Heart right ventricle (tissue), 16 donors: Measurements from ENCODE around the gene NCKAP5L. TPM values are rescaled to one million over a fixed set of nuclear protein-coding genes. Genes with fewer than 3 reads are reported as not detected.

ENCODE experiments used
- ATAC-seq, 8 donors: fragments of 200-7000 bp; cut with Tn5 transposase; one replicate each; pipeline ENCODE4 v1.9.1; 2020; ENCODE audit warnings: mild to moderate bottlenecking in 8 of 8, moderate library complexity in 8 of 8, moderate number of reproducible peaks in 1 of 8
- DNase-seq, 2 donors: peaks; one replicate each; pipeline ENCODE4 v3.0.0-alpha.2; 2020
- H3K27ac ChIP-seq, 10 donors: fragments of 200-600 bp; sonication (generic) in 2 of 10; one replicate each; pipeline versions ENCODE4 v1.5.0 to v1.8.0; 2020 to 2022; ENCODE audit warnings: mild to moderate bottlenecking in 3 of 10
- H3K27me3 ChIP-seq, 7 donors: fragments of 200-600 bp; one replicate each; pipeline ENCODE4 v1.8.0; 2021 to 2022; ENCODE audit warnings: mild to moderate bottlenecking in 2 of 7
- H3K36me3 ChIP-seq, 9 donors: fragments of 200-600 bp; sonication (generic) in 1 of 9; one replicate each; pipeline versions ENCODE4 v1.5.0 to v1.8.0; 2020 to 2022; ENCODE audit warnings: mild to moderate bottlenecking in 2 of 9
- H3K4me1 ChIP-seq, 9 donors: fragments of 200-600 bp; sonication (generic) in 1 of 9; one replicate each; pipeline versions ENCODE4 v1.5.0 to v1.8.0; 2020 to 2022; ENCODE audit warnings: mild to moderate bottlenecking in 4 of 9
- H3K4me3 ChIP-seq, 10 donors: fragments of 200-600 bp; sonication (generic) in 2 of 10; one replicate each; pipeline versions ENCODE4 v1.5.0 to v1.8.0; 2020 to 2022; ENCODE audit warnings: mild to moderate bottlenecking in 7 of 10, moderate library complexity in 2 of 10
- H3K9me3 ChIP-seq, 11 donors: fragments of 200-600 bp in 10 of 11; sonication (generic) in 2 of 11; one replicate each; pipeline versions ENCODE4 v1.5.0 to v1.8.0; 2013 to 2022; ENCODE audit warnings: mild to moderate bottlenecking in 2 of 11, control low read depth in 1 of 11, moderate library complexity in 1 of 11
- WGBS, 2 donors: extraction: QIAGEN DNeasy Blood & Tissue Kit; methylation state at CpG; one replicate each; pipeline ENCODE4 v1.1.7; 2013; ENCODE audit warnings: inconsistent platforms in 1 of 2; 5-methylcytosine and 5-hydroxymethylcytosine counted together
- intact Hi-C, 10 donors: fragments of 100-400 bp; cut with DNase I; formaldehyde crosslinking; loops; one replicate each; pipeline versions ENCODE4 v1.11.1 to v1.14.2; 2022
- polyA plus RNA-seq, 2 donors: library from polyadenylated mRNA; stranded (reverse); fragments of 200-250 nt; gene quantifications; one replicate each; pipeline ENCODE4 v1.2.3, GENCODE V29; 2013
- total RNA-seq, 10 donors: library from RNA; stranded (reverse); fragmentation: NEBNext Ultra II Directional in 3 of 10; extraction: Animal tissue kit (Norgen Biotek cat#: 25700) in 3 of 10; gene quantifications; one replicate each; pipeline versions ENCODE4 v1.2.1 to v1.2.4, GENCODE V29; 2021 to 2023
- TF ChIP-seq, protein P1 (sequence below), 9 donors: fragments of 200-600 bp; sonication (generic) in 2 of 9; IDR thresholded peaks; one replicate each; pipeline versions ENCODE4 v1.5.0 to v1.8.0; 2021 to 2022; ENCODE audit warnings: antibody characterized with exemption in 9 of 9, mild to moderate bottlenecking in 5 of 9, moderate library complexity in 1 of 9
- donor health status: Arrhythmogenic right ventricular cardiomyopathy.
- donor health status: ischemic (EF 13 %, LVEDD 7.1; RV severe dilation, severe dysfunction).
- donor health status: healthy with polysubstance abuse.
- donor health status: DM: no; HTN: yes; CAD: no.
- donor health status: DM: no; HTN: no; CAD: no.
- donor health status: ischemic (EF 25% LVEDD 6.9; RV normal size, moderate dysfunction).
- donor health status: ischemic (EF 25% LVEDD 5.7; RV mildly dilated, moderate dysfunction).
- donor health status: healthy.
- donor health status: DM: yes; HTN: yes; CAD: no.
- donor health status: Ischemic cardiomyopathy.
- donor health status: ischemic (EF 35%, LVEDD 5.7; RV mildly dilated, moderate dysfunction).
- donor health status: nonischemic (EF 11% LVEDD 7.7; RV severe dilation, severe dysfunction).
- donor health status: DM: yes; HTN: yes; CAD: no.
- donor health status: PGD.
- donor health status: ischemic (EF 29% LVEDD 5.4; RV normal size, mild dysfunction).
- donor health status: nonischemic (EF 23%, LVEDD 6.1; RV moderate dilation, normal function).

The NCKAP5L gene
- total and polyA plus RNA-seq, 12 donors = 11.6 to 44.6 (median 23.7) TPM

DNA sequence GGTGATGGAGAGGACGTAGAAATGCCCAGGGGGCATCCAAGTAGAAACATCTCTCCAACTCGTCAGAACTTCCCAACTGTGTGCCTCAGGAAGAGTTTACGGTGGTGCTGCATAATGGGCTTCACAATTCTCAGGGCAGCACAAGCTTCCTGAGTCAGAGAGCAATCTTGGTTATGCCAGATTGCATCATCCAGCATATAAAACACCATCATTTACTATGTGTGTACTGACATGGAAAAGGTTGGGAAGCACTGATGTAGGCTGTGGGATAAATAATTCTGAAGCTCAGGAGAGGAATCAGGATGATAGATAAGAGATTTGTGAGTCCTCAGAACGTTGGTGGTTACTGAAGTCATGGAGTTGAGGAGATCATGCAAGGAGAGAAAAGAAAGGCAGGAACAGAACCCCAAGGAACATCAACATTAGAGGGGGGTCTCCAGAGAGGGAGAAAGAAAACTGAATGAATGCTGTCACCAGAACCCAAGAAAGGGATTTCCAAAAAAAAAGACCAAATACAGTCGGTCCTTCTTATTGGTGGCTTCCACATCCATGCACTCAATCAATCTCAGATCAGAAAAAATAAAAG, 4.7 kb upstream of the NCKAP5L start:
- Histone ChIP-seq H3K36me3 (no peaks in the 10 kb centered on the region), H3K4me3 (no peak overlapping the region), H3K4me1 (peaks cover 0 to 10% (median 8%) of the 10 kb centered on the region in 9 donors), H3K9me3 (no peaks in the 10 kb centered on the region), H3K27ac (no peak overlapping the region), H3K27me3 (no peaks in the 10 kb centered on the region)
- no peak for DNase-seq
- intact Hi-C loops = loop anchor here in 2 of 10 donors (10.0 kb wide), 2 partner anchors 188 to 198 kb away; no protein-coding TSS in a partner anchor
- WGBS, 2 donors = 78 to 81% methylated on average over 5 of the region's 5 CpGs
- no peak for ATAC-seq
- TF ChIP-seq, protein P1, sequence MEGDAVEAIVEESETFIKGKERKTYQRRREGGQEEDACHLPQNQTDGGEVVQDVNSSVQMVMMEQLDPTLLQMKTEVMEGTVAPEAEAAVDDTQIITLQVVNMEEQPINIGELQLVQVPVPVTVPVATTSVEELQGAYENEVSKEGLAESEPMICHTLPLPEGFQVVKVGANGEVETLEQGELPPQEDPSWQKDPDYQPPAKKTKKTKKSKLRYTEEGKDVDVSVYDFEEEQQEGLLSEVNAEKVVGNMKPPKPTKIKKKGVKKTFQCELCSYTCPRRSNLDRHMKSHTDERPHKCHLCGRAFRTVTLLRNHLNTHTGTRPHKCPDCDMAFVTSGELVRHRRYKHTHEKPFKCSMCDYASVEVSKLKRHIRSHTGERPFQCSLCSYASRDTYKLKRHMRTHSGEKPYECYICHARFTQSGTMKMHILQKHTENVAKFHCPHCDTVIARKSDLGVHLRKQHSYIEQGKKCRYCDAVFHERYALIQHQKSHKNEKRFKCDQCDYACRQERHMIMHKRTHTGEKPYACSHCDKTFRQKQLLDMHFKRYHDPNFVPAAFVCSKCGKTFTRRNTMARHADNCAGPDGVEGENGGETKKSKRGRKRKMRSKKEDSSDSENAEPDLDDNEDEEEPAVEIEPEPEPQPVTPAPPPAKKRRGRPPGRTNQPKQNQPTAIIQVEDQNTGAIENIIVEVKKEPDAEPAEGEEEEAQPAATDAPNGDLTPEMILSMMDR (IDR thresholded peaks at IDR 0.05) = no peak

DNA sequence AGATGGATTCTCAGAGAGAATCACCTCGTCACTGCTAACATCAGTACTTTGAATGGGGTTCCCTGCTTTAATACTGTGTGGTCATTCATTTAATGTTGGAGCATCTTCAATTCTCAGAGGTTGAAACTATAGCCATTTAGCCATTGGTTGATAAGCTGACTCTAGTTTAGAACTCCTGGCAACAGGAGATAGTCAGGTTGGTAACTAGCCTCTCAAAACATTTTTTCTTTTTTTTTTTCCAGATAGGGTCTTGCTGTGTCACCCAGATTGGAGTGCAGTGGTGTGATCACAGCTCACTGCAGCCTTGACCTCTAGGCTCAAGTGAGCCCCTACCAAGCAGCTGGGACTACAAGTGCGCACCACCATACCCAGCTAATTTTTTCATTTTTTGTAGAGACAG, 3.5 kb upstream of the NCKAP5L start:
- ATAC-seq = no peak
- Histone ChIP-seq H3K4me1 (peaks cover 0 to 20% (median 15%) of the 10 kb centered on the region in 9 donors), H3K27me3 (no peaks in the 10 kb centered on the region), H3K9me3 (no peaks in the 10 kb centered on the region), H3K27ac (no peak overlapping the region), H3K36me3 (no peaks in the 10 kb centered on the region), H3K4me3 (no peak overlapping the region)
- DNase-seq = no peak
- intact Hi-C loops = loop anchor here in 2 of 10 donors (10.0 kb wide), 2 partner anchors 187 to 197 kb away; no protein-coding TSS in a partner anchor
- WGBS, 2 donors = 92 to 97% methylated on average over 2 of the region's 2 CpGs
- TF ChIP-seq, protein P1 (IDR thresholded peaks at IDR 0.05) = no peak

DNA sequence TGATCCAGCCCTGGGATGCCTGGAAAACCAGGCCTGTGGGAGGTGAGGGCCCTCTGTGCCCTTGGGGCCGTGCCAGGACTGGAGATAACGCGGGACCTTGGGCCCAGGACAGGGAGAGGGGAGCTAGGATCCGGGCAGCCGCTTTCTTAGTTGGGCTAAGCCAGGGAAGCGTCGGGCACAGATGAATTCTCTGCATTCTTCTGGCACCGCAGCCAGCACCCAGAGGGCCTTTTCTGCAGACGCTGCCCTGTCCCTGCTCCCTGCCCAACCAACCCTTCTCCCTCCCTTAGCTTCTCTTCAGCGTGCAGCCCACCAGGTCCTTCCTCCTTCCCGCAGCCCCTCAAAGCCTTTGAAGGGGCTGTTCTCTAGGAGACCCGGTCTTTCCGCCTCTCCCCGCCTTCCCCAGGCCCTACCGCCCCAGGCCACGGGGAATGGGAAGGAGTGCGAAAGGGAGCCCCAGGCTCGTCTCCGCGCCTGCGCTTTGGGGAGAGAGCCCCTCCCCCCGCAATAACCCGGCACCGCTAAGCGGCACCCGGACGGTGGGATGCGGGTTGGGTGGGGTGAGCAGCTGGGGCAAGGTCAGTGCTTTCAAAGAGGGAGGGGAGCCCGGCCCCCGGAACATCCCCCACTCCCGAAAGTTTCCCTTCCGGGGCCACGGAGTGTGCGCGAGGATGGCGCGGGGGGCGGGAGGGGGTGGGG, 663 bp downstream of the NCKAP5L start:
- intact Hi-C loops = loop anchor here in 1 of 10 donors (2.0 to 10.0 kb wide), 2 partner anchors 15 to 183 kb away; partner anchors contain the start of gene BCDIN3D
- Histone ChIP-seq H3K4me3 (peak overlapping the region; percentile 78 to 92 (median 89)), H3K9me3 (no peaks in the 10 kb centered on the region), H3K36me3 (peaks cover 0 to 6% (median 0%) of the 10 kb centered on the region in 9 donors), H3K4me1 (peaks cover 17 to 60% (median 50%) of the 10 kb centered on the region in 9 donors), H3K27me3 (no peaks in the 10 kb centered on the region), H3K27ac (peak overlapping the region; percentile 83 to 97 (median 93))
- 1 to 2% methylated on average over 37 to 38 of the region's 38 CpGs for WGBS, 2 donors
- peak; percentile 54 to 79 (median 64) for ATAC-seq
- TF ChIP-seq, protein P1 (IDR thresholded peaks at IDR 0.05) = no peak
- DNase-seq = peak; percentile 76 to 78

DNA sequence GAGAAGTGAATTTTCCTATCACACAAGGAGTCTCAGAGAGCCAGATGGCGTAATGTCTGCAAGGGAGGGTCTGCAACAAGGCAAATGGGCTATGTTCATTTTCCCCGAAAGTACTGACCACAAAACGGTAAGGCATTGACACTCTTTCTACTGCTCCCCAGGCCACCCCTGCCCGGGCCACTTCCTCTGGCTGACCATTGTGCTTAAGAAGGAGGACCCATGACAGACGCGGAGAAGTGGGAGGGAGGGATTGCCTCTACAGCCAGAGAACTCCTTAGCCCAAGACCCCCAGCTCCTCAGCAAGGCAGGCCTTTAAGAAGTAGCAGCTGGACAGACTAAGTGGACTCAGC, 1.2 kb downstream of the NCKAP5L start:
- DNase-seq = no peak
- intact Hi-C loops = loop anchor here in 1 of 10 donors (10.0 kb wide), 1 partner anchor 182 kb away; no protein-coding TSS in a partner anchor
- 29 to 32% methylated on average over 6 of the region's 6 CpGs for WGBS, 2 donors
- peaks cover 0 to 11% (median 2%) of the 10 kb centered on the region in 9 donors for H3K36me3 ChIP-seq
- no peaks in the 10 kb centered on the region for H3K9me3 ChIP-seq
- peaks cover 17 to 66% (median 52%) of the 10 kb centered on the region in 9 donors for H3K4me1 ChIP-seq
- peak overlapping the region; percentile 78 to 92 (median 89) for H3K4me3 ChIP-seq
- ATAC-seq = no peak
- TF ChIP-seq, protein P1 (IDR thresholded peaks at IDR 0.05) = no peak
- no peaks in the 10 kb centered on the region for H3K27me3 ChIP-seq
- H3K27ac ChIP-seq = peak overlapping the region; percentile 83 to 97 (median 93)
